Measurements from ENCODE around the gene IMPDH1. TPM values are rescaled to one million over a fixed set of nuclear protein-coding genes. Genes with fewer than 3 reads are reported as not detected.

Gene IMPDH1
- total RNA-seq, 1 donor from 2014 or later = 148 TPM

GRCh38 chr7:128415217-128415785 is 5.5 kb upstream of the IMPDH1 start:
- H3K4me1 ChIP-seq = no peaks in the 10 kb centered on the region
- intact Hi-C loops (cut with DNase I) = no loop called here
- H3K36me3 ChIP-seq = no peaks in the 10 kb centered on the region
- H3K27ac ChIP-seq = no peak overlapping the region
- no peaks in the 10 kb centered on the region for H3K9me3 ChIP-seq
- TF ChIP-seq, protein P1, sequence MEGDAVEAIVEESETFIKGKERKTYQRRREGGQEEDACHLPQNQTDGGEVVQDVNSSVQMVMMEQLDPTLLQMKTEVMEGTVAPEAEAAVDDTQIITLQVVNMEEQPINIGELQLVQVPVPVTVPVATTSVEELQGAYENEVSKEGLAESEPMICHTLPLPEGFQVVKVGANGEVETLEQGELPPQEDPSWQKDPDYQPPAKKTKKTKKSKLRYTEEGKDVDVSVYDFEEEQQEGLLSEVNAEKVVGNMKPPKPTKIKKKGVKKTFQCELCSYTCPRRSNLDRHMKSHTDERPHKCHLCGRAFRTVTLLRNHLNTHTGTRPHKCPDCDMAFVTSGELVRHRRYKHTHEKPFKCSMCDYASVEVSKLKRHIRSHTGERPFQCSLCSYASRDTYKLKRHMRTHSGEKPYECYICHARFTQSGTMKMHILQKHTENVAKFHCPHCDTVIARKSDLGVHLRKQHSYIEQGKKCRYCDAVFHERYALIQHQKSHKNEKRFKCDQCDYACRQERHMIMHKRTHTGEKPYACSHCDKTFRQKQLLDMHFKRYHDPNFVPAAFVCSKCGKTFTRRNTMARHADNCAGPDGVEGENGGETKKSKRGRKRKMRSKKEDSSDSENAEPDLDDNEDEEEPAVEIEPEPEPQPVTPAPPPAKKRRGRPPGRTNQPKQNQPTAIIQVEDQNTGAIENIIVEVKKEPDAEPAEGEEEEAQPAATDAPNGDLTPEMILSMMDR (IDR thresholded peaks at IDR 0.05) = no peak
- DNase-seq (ENCODE audit: low spot score in 2 of 2) = no peak
- H3K27me3 ChIP-seq = no peaks in the 10 kb centered on the region
- no peak overlapping the region for H3K4me3 ChIP-seq

- peak overlapping the region; percentile 62 to 94 for H3K4me3 ChIP-seq
- DNase-seq (ENCODE audit: low spot score in 2 of 2) = no peak
- no peaks in the 10 kb centered on the region for H3K27me3 ChIP-seq
- H3K36me3 ChIP-seq = no peaks in the 10 kb centered on the region
- H3K4me1 ChIP-seq = peaks cover under 1 to 15% of the 10 kb centered on the region in 2 donors
- no peaks in the 10 kb centered on the region for H3K9me3 ChIP-seq
- peak overlapping the region; percentile 87 to 92 for H3K27ac ChIP-seq
- intact Hi-C loops (cut with DNase I) = loop anchor here (5.0 kb wide), 1 partner anchor 823 kb away; the partner anchor contains the start of genes ARF5 and GCC1
- TF ChIP-seq, protein P1 (IDR thresholded peaks at IDR 0.05) = no peak
Measured at GRCh38 chr7:128410451-128410753, 620 bp upstream of the IMPDH1 start.

DNA sequence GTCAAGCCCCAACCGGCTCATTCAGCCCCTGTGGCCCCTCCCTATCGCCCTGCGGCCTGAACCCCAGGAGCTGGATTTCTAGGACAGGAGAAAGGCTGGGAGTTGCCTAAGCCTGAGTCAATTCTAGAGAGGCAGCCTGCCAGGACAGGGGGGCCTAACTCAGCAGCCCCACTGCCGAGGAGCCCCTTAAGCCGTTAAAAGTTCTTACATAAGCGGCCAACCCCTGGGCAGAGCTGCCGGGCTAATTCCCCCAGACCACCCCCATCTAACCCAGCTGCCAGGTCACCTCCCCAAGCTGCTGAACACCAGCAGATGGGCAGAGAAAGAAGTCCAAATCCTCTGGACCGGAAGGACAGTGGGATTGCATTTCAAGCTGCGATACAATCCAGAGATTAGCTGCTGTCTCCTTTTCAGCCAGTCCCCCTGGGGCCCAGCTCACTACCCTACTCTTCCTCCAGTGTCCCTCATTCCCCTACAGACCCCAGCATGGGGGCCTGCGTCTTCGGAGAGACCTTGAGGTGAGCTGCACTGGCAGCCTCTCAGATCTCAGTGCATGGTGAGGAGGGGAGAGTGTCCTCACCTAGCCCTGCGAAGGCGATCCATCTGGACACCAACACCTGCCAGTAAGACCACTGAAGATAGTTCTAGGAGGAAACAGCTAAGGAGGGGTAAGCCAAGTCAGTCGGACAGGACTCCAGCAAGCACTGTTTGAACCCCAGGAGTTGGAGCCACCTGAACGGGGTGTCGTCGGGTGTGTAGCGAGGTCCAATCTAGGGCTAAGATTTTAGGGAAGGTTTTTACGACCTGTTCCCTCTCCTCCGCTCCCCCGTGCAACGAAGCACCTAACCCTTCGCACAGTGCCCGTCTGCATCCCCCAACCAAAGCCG is 830 bp downstream of the IMPDH1 start:
- Histone ChIP-seq H3K36me3 (no peaks in the 10 kb centered on the region), H3K27ac (peak overlapping the region; percentile 87 to 92), H3K4me3 (peak overlapping the region; percentile 62 to 94), H3K27me3 (no peaks in the 10 kb centered on the region), H3K4me1 (peaks cover 9 to 24% of the 10 kb centered on the region in 2 donors), H3K9me3 (no peaks in the 10 kb centered on the region)
- intact Hi-C loops (cut with DNase I) = loop anchor here (1.0 kb wide), 2 partner anchors 46 to 50 kb away; partner anchors contain the start of gene HILPDA
- DNase-seq (ENCODE audit: low spot score in 2 of 2) = no peak
- TF ChIP-seq, protein P1 (IDR thresholded peaks at IDR 0.05) = no peak

DNA sequence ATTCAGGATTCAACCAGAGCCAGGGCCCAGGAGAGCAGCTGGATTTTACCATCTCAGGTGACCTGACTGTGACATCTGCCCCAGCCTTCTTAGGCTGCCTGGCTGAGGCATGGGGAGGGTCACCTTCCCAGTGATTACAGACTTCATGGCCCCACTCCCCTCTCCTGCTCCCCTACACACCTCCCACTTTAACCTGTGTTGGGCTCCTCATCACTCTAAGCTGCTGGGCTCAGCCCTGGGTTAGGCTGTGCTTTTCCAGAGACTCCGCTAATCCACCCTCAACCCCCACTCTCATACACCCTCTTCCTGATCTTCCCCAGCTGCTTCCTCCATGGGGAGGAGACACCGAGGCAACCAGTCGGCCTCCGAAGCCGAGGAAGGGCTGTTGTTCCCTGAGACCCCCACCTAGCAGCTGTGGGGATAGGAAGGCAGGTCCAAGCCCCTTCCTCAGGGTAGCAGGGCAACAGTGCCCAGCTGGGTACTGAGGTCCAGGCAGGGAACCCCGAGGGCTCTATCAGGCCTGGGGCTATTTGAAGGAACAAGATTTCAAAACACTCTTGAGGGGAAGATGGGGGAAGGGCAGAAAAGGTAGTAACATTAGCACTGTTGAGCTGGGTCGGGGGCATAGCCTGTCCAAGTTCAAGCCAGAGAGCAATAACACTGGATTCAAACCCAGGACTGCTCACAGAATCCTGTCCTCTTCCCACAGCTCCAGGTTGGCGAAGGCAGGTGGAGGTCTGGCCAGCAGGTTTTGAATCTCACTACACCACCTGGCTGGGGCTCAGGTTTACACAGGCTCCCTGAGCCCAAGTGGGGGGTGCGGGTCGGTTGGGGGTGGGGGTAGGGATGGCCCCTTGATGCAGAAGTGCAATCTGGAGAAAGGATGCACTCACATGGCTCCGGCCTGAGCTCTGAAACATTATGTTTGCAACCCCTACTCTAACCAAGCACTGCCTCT is 1.8 kb downstream of the IMPDH1 start:
- H3K4me1 ChIP-seq = peaks cover 9 to 24% of the 10 kb centered on the region in 2 donors
- H3K4me3 ChIP-seq = peak overlapping the region in 1 of 2 donors; percentile 62
- no peaks in the 10 kb centered on the region for H3K36me3 ChIP-seq
- no peaks in the 10 kb centered on the region for H3K9me3 ChIP-seq
- no peak for DNase-seq (ENCODE audit: low spot score in 2 of 2)
- H3K27ac ChIP-seq = peak overlapping the region; percentile 87 to 92
- no peaks in the 10 kb centered on the region for H3K27me3 ChIP-seq
- intact Hi-C loops (cut with DNase I) = no loop called here
- TF ChIP-seq, protein P1 (IDR thresholded peaks at IDR 0.05) = no peak

DNA sequence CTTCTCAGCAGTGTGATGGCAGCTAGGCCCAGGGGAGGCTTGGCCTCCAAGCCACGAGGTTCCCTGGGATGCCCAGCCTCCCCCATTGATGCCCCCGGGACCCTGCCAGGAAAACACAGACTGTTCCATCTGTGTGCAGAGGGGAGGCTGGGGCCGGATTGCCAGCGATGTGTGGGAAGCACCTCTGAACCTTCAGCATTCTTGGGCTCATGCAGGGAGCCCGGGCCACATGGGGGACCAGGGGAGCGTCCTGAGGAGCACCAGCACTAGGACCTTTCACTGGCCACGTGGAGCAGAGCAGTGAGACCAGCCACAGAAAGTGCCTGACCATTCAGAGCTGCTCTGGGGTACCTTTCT is 2.6 kb downstream of the IMPDH1 start:
- Histone ChIP-seq H3K27me3 (no peaks in the 10 kb centered on the region), H3K9me3 (no peaks in the 10 kb centered on the region), H3K4me1 (peaks cover 9 to 24% of the 10 kb centered on the region in 2 donors), H3K27ac (peak overlapping the region; percentile 87 to 92), H3K4me3 (no peak overlapping the region), H3K36me3 (no peaks in the 10 kb centered on the region)
- intact Hi-C loops (cut with DNase I) = no loop called here
- TF ChIP-seq, protein P1 (IDR thresholded peaks at IDR 0.05) = no peak
- DNase-seq (ENCODE audit: low spot score in 2 of 2) = no peak
